Neutrophil (primary cell): ENCODE measurements around the gene FAR1.

Source experiments
- H3K27ac ChIP-seq: fragments of 200-600 bp; sonication (generic); 2 replicates; pipeline ENCODE4 v1.5.1; 2016; ENCODE audit warnings: mild to moderate bottlenecking, moderate library complexity
- H3K27me3 ChIP-seq: fragments of 200-600 bp; sonication (generic); 2 replicates; pipeline ENCODE4 v1.6.0; 2016; ENCODE audit warnings: mild to moderate bottlenecking
- H3K36me3 ChIP-seq: fragments of 200-600 bp; sonication (generic); 2 replicates; pipeline ENCODE4 v1.5.1; 2017
- H3K4me1 ChIP-seq, 2 experiments: fragments of 200-600 bp in 1 of 2; sonication (generic) in 1 of 2; 1 replicate in 1 of 2; 2 replicates in 1 of 2; pipeline versions ENCODE4 v1.5.1 to v1.6.1; 2013 to 2016; ENCODE audit warnings: low read depth in 1 of 2, low read length in 1 of 2, mild to moderate bottlenecking in 1 of 2, moderate library complexity in 1 of 2; ENCODE audit not compliant: control insufficient read depth in 1 of 2, insufficient read depth in 1 of 2
- H3K4me3 ChIP-seq, 2 experiments: fragments of 200-600 bp in 1 of 2; sonication (generic) in 1 of 2; 1 replicate in 1 of 2; 2 replicates in 1 of 2; pipeline ENCODE4 v1.5.1; 2013 to 2016; ENCODE audit warnings: low read depth in 1 of 2, low read length in 1 of 2, mild to moderate bottlenecking in 1 of 2, moderate library complexity in 1 of 2
- H3K9me3 ChIP-seq: fragments of 200-600 bp; sonication (generic); 2 replicates; pipeline ENCODE4 v1.5.1; 2016
- CTCF ChIP-seq: fragments of 200-600 bp; sonication (generic); IDR thresholded peaks from 2 replicates; pipeline ENCODE4 v1.5.1; 2016; ENCODE audit warnings: antibody characterized with exemption

The FAR1 gene

GRCh38 chr11:13717331-13717730 is 48.9 kb downstream of the FAR1 start:
- Histone ChIP-seq H3K27ac (no peak overlapping the region), H3K9me3 (no peaks in the 10 kb centered on the region), H3K27me3 (no peaks in the 10 kb centered on the region), H3K4me1 (no peaks in the 10 kb centered on the region), H3K36me3 (peaks cover 87% of the 10 kb centered on the region), H3K4me3 (no peak overlapping the region)
- no peak for TF ChIP-seq CTCF

- TF ChIP-seq CTCF = no peak
- Histone ChIP-seq H3K27me3 (no peaks in the 10 kb centered on the region), H3K36me3 (peaks cover 90% of the 10 kb centered on the region), H3K4me1 (no peaks in the 10 kb centered on the region), H3K27ac (no peak overlapping the region), H3K4me3 (no peak overlapping the region), H3K9me3 (no peaks in the 10 kb centered on the region)
These were observed 49.9 kb downstream of the FAR1 start for GRCh38 chr11:13718394-13718793.

GRCh38 chr11:13720940-13721339 is 52.5 kb downstream of the FAR1 start:
- Histone ChIP-seq H3K4me3 (no peak overlapping the region), H3K4me1 (no peaks in the 10 kb centered on the region), H3K27ac (no peak overlapping the region), H3K36me3 (peaks cover 83% of the 10 kb centered on the region), H3K9me3 (no peaks in the 10 kb centered on the region), H3K27me3 (no peaks in the 10 kb centered on the region)
- no peak for TF ChIP-seq CTCF

GRCh38 chr11:13721760-13722159 is 53.3 kb downstream of the FAR1 start:
- Histone ChIP-seq H3K36me3 (peaks cover 82% of the 10 kb centered on the region), H3K27me3 (no peaks in the 10 kb centered on the region), H3K27ac (no peak overlapping the region), H3K4me3 (no peak overlapping the region), H3K9me3 (no peaks in the 10 kb centered on the region), H3K4me1 (no peaks in the 10 kb centered on the region)
- no peak for TF ChIP-seq CTCF

- H3K27me3 ChIP-seq = no peaks in the 10 kb centered on the region
- H3K4me1 ChIP-seq = no peaks in the 10 kb centered on the region
- TF ChIP-seq CTCF = no peak
- no peak overlapping the region for H3K27ac ChIP-seq
- peaks cover 90% of the 10 kb centered on the region for H3K36me3 ChIP-seq
- H3K4me3 ChIP-seq = no peak overlapping the region
- no peaks in the 10 kb centered on the region for H3K9me3 ChIP-seq
These were observed 58.0 kb downstream of the FAR1 start for GRCh38 chr11:13726456-13726855.

- H3K4me1 ChIP-seq = no peaks in the 10 kb centered on the region
- TF ChIP-seq CTCF = no peak
- no peak overlapping the region for H3K27ac ChIP-seq
- peaks cover 91% of the 10 kb centered on the region for H3K36me3 ChIP-seq
- H3K4me3 ChIP-seq = no peak overlapping the region
- H3K27me3 ChIP-seq = no peaks in the 10 kb centered on the region
- no peaks in the 10 kb centered on the region for H3K9me3 ChIP-seq
These were observed 59.6 kb downstream of the FAR1 start for GRCh38 chr11:13728076-13728475.
